IMR-90 (cell line): ENCODE results near the gene UGT1A10. TPM values are rescaled to one million over a fixed set of nuclear protein-coding genes. Genes with fewer than 3 reads are reported as not detected.

Source experiments
- ATAC-seq: fragments of 200-7000 bp; cut with Tn5 transposase; 2 replicates; pipeline ENCODE4 v1.9.1; 2020; ENCODE audit warnings: low read depth, mild to moderate bottlenecking, moderate library complexity
- BruUV-seq: library from RNA; stranded (reverse); fragments of 400-500 nt; replicated peaks from 2 replicates; lab custom pipeline; 2021; lab: Mats Ljungman, UMichigan
- CTCF ChIA-PET: fragments of 300-600 bp; formaldehyde crosslinking; extraction: SDS; loops from one replicate; lab custom pipeline; 2021; ENCODE audit warnings: antibody characterized with exemption; lab: Yijun Ruan, JAX
- POLR2A ChIA-PET: fragments of 300-600 bp; sonication (Branson Sonifier 250); formaldehyde crosslinking; loops from one replicate; lab custom pipeline; 2022; ENCODE audit warnings: antibody characterized with exemption; ENCODE audit not compliant: unreplicated experiment; lab: Charles Lee
- DNase-seq: peaks from one replicate; pipeline ENCODE4 v3.0.0; 2013
- H2AFZ ChIP-seq: replicated peaks from 2 replicates; pipeline ENCODE3; 2013; ENCODE audit warnings: low read length, mild to moderate bottlenecking; ENCODE audit not compliant: poor library complexity
- H2AK5ac ChIP-seq: 2 replicates; pipeline ENCODE4 v1.6.1; 2013; ENCODE audit warnings: low read depth, low read length, inconsistent platforms
- H2AK9ac ChIP-seq: replicated peaks from 2 replicates; pipeline ENCODE3; 2013; ENCODE audit warnings: mild to moderate bottlenecking, low read depth, low read length, moderate library complexity; ENCODE audit not compliant: poor library complexity
- H2BK120ac ChIP-seq: 2 replicates; pipeline ENCODE4 v1.6.1; 2013; ENCODE audit warnings: low read depth, low read length, inconsistent platforms
- H2BK15ac ChIP-seq: 3 replicates; pipeline ENCODE4 v1.6.1; 2013; ENCODE audit warnings: low read depth, low read length, inconsistent platforms
- H2BK20ac ChIP-seq: 2 replicates; pipeline ENCODE4 v1.6.1; 2013; ENCODE audit warnings: low read depth, mild to moderate bottlenecking, inconsistent platforms, low read length, moderate library complexity
- H2BK5ac ChIP-seq: 2 replicates; pipeline ENCODE4 v1.6.1; 2013; ENCODE audit warnings: mild to moderate bottlenecking, low read depth, low read length, inconsistent platforms; ENCODE audit not compliant: poor library complexity, severe bottlenecking
- H3K14ac ChIP-seq: replicated peaks from 2 replicates; pipeline ENCODE4 v1.6.1; 2013; ENCODE audit warnings: low read depth, low read length, inconsistent platforms
- H3K18ac ChIP-seq: 2 replicates; pipeline ENCODE4 v1.6.1; 2013; ENCODE audit warnings: low read depth, low read length, control low read depth
- H3K23ac ChIP-seq: 2 replicates; pipeline ENCODE4 v1.6.1; 2013; ENCODE audit warnings: low read depth, low read length, inconsistent platforms
- H3K27ac ChIP-seq: 2 replicates; pipeline ENCODE4 v1.5.1; 2013; ENCODE audit warnings: mild to moderate bottlenecking, control low read depth, low read length; ENCODE audit not compliant: insufficient read depth
- H3K27me3 ChIP-seq: 2 replicates; pipeline ENCODE4 v1.6.1; 2013; ENCODE audit warnings: low read length; ENCODE audit not compliant: control insufficient read depth, insufficient read depth
- H3K36me3 ChIP-seq: 2 replicates; pipeline ENCODE4 v1.6.1; 2013; ENCODE audit warnings: low read length, mixed read lengths; ENCODE audit not compliant: control insufficient read depth, insufficient read depth
- H3K4ac ChIP-seq: 2 replicates; pipeline ENCODE4 v1.6.1; 2013; ENCODE audit warnings: low read depth, low read length, inconsistent platforms
- H3K4me1 ChIP-seq: 2 replicates; pipeline ENCODE4 v1.6.1; 2013; ENCODE audit warnings: low read length, mixed read lengths; ENCODE audit not compliant: control insufficient read depth, insufficient read depth
- H3K4me2 ChIP-seq: 2 replicates; pipeline ENCODE4 v1.6.1; 2013; ENCODE audit warnings: low read depth, mild to moderate bottlenecking, control low read depth, low read length, moderate library complexity
- H3K4me3 ChIP-seq: 2 replicates; pipeline ENCODE4 v1.5.1; 2013; ENCODE audit warnings: low read depth, mild to moderate bottlenecking, control low read depth, low read length, moderate library complexity; ENCODE audit not compliant: insufficient read depth
- H3K56ac ChIP-seq: 2 replicates; pipeline ENCODE4 v1.6.1; 2013; ENCODE audit warnings: low read length, inconsistent platforms; ENCODE audit not compliant: insufficient read depth; ENCODE audit errors: extremely low read depth
- H3K79me1 ChIP-seq, 2 experiments: 2 replicates each; pipeline ENCODE4 v1.6.1; 2013; ENCODE audit warnings: low read length in 2 of 2, inconsistent platforms in 1 of 2, low read depth in 1 of 2
- H3K9ac ChIP-seq: 2 replicates; pipeline ENCODE4 v1.6.1; 2013; ENCODE audit warnings: low read depth, low read length, control low read depth
- H3K9me1 ChIP-seq: 2 replicates; pipeline ENCODE4 v1.6.1; 2013; ENCODE audit warnings: low read length, inconsistent platforms; ENCODE audit not compliant: insufficient read depth
- H3K9me3 ChIP-seq: 2 replicates; pipeline ENCODE4 v1.6.1; 2013; ENCODE audit warnings: low read length; ENCODE audit not compliant: control insufficient read depth, insufficient read depth
- H4K20me1 ChIP-seq: 2 replicates; pipeline ENCODE4 v1.6.1; 2013; ENCODE audit warnings: low read length, inconsistent platforms; ENCODE audit not compliant: insufficient read depth
- H4K5ac ChIP-seq: 2 replicates; pipeline ENCODE4 v1.6.1; 2013; ENCODE audit warnings: mild to moderate bottlenecking, low read depth, low read length, control low read depth
- H4K8ac ChIP-seq, 2 experiments: 2 replicates each; pipeline ENCODE4 v1.6.1; 2013; ENCODE audit warnings: low read depth in 2 of 2, low read length in 2 of 2, control low read depth in 1 of 2, inconsistent platforms in 1 of 2
- H4K91ac ChIP-seq: 2 replicates; pipeline ENCODE4 v1.6.1; 2013; ENCODE audit warnings: low read depth, low read length, inconsistent platforms; ENCODE audit not compliant: insufficient read depth
- BHLHE40 ChIP-seq: fragments of 150-350 bp; IDR thresholded peaks from 2 replicates; pipeline ENCODE4 v1.6.1; 2016; ENCODE audit warnings: mild to moderate bottlenecking, low read depth, low read length
- CEBPB ChIP-seq: IDR thresholded peaks from 2 replicates; pipeline ENCODE4 v1.6.1; 2012; ENCODE audit warnings: low read depth, low read length, improper control_type of control experiment
- CHD1 ChIP-seq: IDR thresholded peaks from 2 replicates; pipeline ENCODE4 v1.6.1; 2012; ENCODE audit warnings: low read depth, low read length, improper control_type of control experiment
- ELK1 ChIP-seq: fragments of 150-350 bp; IDR thresholded peaks from 2 replicates; pipeline ENCODE4 v1.6.1; 2016; ENCODE audit warnings: low read depth, mild to moderate bottlenecking, low read length, moderate library complexity, borderline replicate concordance
- FOS ChIP-seq: fragments of 150-350 bp; IDR thresholded peaks from 2 replicates; pipeline ENCODE4 v1.6.1; 2016; ENCODE audit warnings: low read depth, low read length
- MAFK ChIP-seq: IDR thresholded peaks from 2 replicates; pipeline ENCODE4 v1.6.1; 2012; ENCODE audit warnings: low read depth, low read length, improper control_type of control experiment
- MAZ ChIP-seq: IDR thresholded peaks from 2 replicates; pipeline ENCODE4 v1.6.1; 2012; ENCODE audit warnings: low read depth, mild to moderate bottlenecking, low read length, improper control_type of control experiment, moderate library complexity, borderline replicate concordance
- NFE2L2 ChIP-seq: fragments of 150-350 bp; IDR thresholded peaks from 2 replicates; pipeline ENCODE4 v1.6.1; 2016; ENCODE audit warnings: low read depth, mild to moderate bottlenecking, low read length
- POLR2A ChIP-seq: IDR thresholded peaks from 2 replicates; pipeline ENCODE4 v1.6.1; 2012; ENCODE audit warnings: mild to moderate bottlenecking, low read depth, low read length
- RAD21 ChIP-seq: IDR thresholded peaks from 2 replicates; pipeline ENCODE4 v1.6.1; 2012; ENCODE audit warnings: low read length, improper control_type of control experiment
- RCOR1 ChIP-seq: IDR thresholded peaks from 2 replicates; pipeline ENCODE4 v1.6.1; 2012; ENCODE audit warnings: mild to moderate bottlenecking, low read length, improper control_type of control experiment; ENCODE audit not compliant: insufficient replicate concordance
- RFX5 ChIP-seq: IDR thresholded peaks from 2 replicates; pipeline ENCODE4 v1.8.0; 2012; ENCODE audit warnings: low read depth, mild to moderate bottlenecking, low read length, moderate library complexity
- SMC3 ChIP-seq: fragments of 150-350 bp; IDR thresholded peaks from 2 replicates; pipeline ENCODE4 v1.6.1; 2016; ENCODE audit warnings: low read depth, mild to moderate bottlenecking, antibody characterized with exemption, low read length, moderate library complexity
- USF2 ChIP-seq: fragments of 150-350 bp; IDR thresholded peaks from 2 replicates; pipeline ENCODE4 v1.6.1; 2017; ENCODE audit warnings: mild to moderate bottlenecking, antibody characterized with exemption, low read length, low read depth
- WGBS, 2 experiments: methylation state at CpG; one replicate each; pipeline versions ENCODE4 v1.1.5 to v1.1.7; 2013; ENCODE audit warnings: missing lambda C conversion rate in 2 of 2; ENCODE audit not compliant: insufficient read length in 1 of 2; ENCODE audit errors: extremely low coverage in 2 of 2; 5-methylcytosine and 5-hydroxymethylcytosine counted together
- dilution Hi-C: fragments of 300-500 bp; cut with HindIII; formaldehyde crosslinking; loops from one replicate; pipeline ENCODE4 v1.14.3; 2018; ENCODE audit warnings: low sequenced_read_pairs; ENCODE audit not compliant: unreplicated experiment
- in situ Hi-C: fragments of 300-500 bp; cut with MboI; formaldehyde crosslinking; loops from 3 replicates; pipeline ENCODE4 v1.14.3; 2019; ENCODE audit warnings: low sequenced_read_pairs, inconsistent platforms, mixed read lengths
- intact Hi-C: fragments of 100-400 bp; cut with micrococcal nuclease; formaldehyde crosslinking; loops from 2 replicates; pipeline ENCODE4 v1.10.0; 2022
- polyA plus RNA-seq, 3 experiments: library from polyadenylated mRNA; depleted of rRNA; stranded (reverse); fragments of >200 nt; gene quantifications; 2 replicates each; pipeline ENCODE4 v1.2.3, GENCODE V29; 2012; ENCODE audit warnings: low replicate concordance in 1 of 3
- total RNA-seq: library from RNA; depleted of rRNA; stranded (reverse); fragments of >200 nt; gene quantifications from 2 replicates; pipeline ENCODE4 v1.2.3, GENCODE V29; 2012
- TF ChIP-seq, protein P1 (sequence below): conservative IDR thresholded peaks from 2 replicates; pipeline ENCODE4 v1.5.1; 2012; ENCODE audit warnings: mild to moderate bottlenecking, low read depth, low read length, improper control_type of control experiment

The UGT1A10 gene
- total and polyA plus RNA-seq, 2 of the 4 experiments (the other 2 are of a cell fraction): not detected

DNA sequence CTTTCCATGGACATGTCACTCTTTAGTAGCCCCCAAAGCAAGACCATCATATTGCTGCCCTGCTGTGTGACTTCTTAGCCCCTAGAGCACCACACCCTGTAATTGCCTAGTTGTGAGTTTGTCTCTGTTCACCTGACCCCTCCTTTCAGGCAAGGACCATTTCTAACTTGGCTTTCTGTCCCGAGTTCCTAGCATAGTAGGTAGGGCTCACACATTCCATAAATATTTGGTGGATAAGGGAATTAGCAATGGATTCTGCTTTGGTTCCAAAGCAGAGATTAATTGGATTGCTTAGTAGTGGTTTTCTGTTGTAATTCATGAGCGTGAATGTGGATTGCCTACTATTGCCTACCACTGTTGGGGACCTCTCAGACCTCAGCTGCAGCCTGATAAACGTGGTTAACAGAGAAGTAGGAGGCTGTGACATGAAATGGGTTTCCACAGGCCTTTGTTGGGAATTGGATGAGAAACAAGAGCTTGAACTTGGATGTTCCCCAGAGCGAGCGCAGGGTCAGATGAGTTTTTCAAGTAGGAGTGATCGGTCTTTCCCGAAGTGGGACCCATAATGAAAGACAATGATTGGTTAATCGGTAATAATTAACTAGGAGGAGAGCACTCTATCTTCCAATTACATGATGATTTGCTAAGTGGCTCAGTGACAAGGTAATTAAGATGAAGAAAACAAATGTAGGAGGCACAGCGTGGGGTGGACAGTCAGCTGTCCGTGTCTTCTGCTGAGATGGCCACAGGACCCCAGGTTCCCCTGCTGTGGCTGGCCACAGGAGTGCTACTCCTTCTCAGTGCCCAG, 110.4 kb downstream of the UGT1A10 start:
- POLR2A ChIA-PET: no interaction called here
- intact Hi-C loops: no loop called here
- DNase-seq (no peak), ATAC-seq (no peak)
- Histone ChIP-seq H4K8ac (no peak overlapping the region), H4K5ac (no peak overlapping the region), H3K56ac (no peak overlapping the region), H4K91ac (no peak overlapping the region), H3K9me3 (peaks cover 4% of the 10 kb centered on the region; the same call in 1 of the 2 replicates), H2BK15ac (no peak overlapping the region; the same call in 2 of the 3 replicates), H3K9ac (no peak overlapping the region), H2AK5ac (no peak overlapping the region), H3K14ac (no peak overlapping the region), H4K20me1 (no peaks in the 10 kb centered on the region), H3K23ac (no peak overlapping the region), H3K79me1 (no peaks in the 10 kb centered on the region), H3K4me3 (no peak overlapping the region), H2AK9ac (no peak overlapping the region), H2BK5ac (no peak overlapping the region), H3K4ac (no peak overlapping the region), H3K36me3 (no peaks in the 10 kb centered on the region), H2AFZ (no peak overlapping the region), H2BK20ac (no peak overlapping the region), H3K4me2 (no peak overlapping the region), H3K9me1 (no peaks in the 10 kb centered on the region), H3K27me3 (no peaks in the 10 kb centered on the region; the same call in 1 of the 2 replicates), H3K4me1 (no peaks in the 10 kb centered on the region), H3K27ac (no peak overlapping the region), H3K18ac (no peak overlapping the region), H2BK120ac (no peak overlapping the region)
- no CpG with 5 or more reads among the region's 10 CpGs for WGBS, 2 experiments
- CTCF ChIA-PET: interaction anchor here (0.6 kb wide), 1 partner anchor 16 kb away, joined by 3 read pairs; no protein-coding TSS in a partner anchor
- BruUV-seq: no TSS peak
- in situ Hi-C loops: no loop called here
- dilution Hi-C loops: no loop called here
- TF ChIP-seq SMC3 (no peak), POLR2A (no peak), NFE2L2 (no peak), RCOR1 (no peak), CEBPB (no peak), RFX5 (no peak), CHD1 (no peak), USF2 (no peak), MAZ (no peak), RAD21 (no peak), FOS (no peak), ELK1 (no peak), BHLHE40 (no peak), MAFK (no peak)
- TF ChIP-seq, protein P1, sequence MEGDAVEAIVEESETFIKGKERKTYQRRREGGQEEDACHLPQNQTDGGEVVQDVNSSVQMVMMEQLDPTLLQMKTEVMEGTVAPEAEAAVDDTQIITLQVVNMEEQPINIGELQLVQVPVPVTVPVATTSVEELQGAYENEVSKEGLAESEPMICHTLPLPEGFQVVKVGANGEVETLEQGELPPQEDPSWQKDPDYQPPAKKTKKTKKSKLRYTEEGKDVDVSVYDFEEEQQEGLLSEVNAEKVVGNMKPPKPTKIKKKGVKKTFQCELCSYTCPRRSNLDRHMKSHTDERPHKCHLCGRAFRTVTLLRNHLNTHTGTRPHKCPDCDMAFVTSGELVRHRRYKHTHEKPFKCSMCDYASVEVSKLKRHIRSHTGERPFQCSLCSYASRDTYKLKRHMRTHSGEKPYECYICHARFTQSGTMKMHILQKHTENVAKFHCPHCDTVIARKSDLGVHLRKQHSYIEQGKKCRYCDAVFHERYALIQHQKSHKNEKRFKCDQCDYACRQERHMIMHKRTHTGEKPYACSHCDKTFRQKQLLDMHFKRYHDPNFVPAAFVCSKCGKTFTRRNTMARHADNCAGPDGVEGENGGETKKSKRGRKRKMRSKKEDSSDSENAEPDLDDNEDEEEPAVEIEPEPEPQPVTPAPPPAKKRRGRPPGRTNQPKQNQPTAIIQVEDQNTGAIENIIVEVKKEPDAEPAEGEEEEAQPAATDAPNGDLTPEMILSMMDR: no peak
